HG02571 (cell line): Measurements from ENCODE around the gene PSRC1.

Source experiments
- ATAC-seq: cut with Tn5 transposase; IDR thresholded peaks from one replicate; pipeline ENCODE4 v1.9.1; 2021; ENCODE audit warnings: mild to moderate bottlenecking, moderate library complexity; ENCODE audit not compliant: unreplicated experiment

Gene PSRC1

DNA sequence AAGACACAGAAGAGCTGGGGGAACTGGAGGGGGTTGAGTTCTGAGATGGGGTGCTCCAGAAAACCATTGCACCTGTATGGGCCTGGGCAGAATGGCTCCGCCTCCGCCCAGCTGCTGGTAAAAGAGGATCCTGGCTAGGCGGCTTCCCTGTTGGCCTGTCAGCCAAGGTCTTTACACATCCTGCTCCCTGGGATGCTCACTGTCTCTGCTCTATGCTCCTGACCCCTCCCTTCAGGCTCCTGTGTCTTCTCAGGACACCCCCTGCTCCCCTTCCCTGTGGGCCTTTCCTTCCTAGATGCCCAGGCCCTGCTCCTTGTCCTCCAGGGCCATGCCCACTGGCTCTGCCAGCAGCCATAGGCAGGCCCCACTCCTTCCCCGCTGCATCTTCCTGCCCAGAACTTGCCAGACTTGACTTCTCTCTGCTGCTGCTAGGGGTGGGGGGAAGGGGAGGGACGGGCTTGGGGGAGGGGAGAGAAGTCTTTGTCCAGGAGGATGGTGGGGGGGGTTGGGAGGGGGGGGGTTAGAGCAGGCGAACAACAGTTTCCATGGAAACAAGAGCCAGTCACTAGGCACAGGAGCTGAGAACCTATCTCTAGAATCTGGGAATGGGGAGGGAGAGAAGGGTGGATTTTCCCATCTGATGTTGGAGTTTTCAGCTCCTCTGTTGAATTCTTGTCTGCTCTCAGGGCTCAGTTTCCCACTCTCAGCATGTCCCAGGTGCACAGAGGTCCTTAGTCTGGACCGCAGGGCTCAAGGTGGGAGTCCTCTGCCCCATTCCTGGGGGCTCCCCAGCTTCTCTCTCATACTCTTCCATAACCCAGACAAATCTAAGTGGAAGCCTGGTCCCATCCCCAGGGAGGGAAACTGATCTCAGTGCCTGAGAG is 23.0 kb downstream of the PSRC1 start:
- no peak for ATAC-seq

DNA sequence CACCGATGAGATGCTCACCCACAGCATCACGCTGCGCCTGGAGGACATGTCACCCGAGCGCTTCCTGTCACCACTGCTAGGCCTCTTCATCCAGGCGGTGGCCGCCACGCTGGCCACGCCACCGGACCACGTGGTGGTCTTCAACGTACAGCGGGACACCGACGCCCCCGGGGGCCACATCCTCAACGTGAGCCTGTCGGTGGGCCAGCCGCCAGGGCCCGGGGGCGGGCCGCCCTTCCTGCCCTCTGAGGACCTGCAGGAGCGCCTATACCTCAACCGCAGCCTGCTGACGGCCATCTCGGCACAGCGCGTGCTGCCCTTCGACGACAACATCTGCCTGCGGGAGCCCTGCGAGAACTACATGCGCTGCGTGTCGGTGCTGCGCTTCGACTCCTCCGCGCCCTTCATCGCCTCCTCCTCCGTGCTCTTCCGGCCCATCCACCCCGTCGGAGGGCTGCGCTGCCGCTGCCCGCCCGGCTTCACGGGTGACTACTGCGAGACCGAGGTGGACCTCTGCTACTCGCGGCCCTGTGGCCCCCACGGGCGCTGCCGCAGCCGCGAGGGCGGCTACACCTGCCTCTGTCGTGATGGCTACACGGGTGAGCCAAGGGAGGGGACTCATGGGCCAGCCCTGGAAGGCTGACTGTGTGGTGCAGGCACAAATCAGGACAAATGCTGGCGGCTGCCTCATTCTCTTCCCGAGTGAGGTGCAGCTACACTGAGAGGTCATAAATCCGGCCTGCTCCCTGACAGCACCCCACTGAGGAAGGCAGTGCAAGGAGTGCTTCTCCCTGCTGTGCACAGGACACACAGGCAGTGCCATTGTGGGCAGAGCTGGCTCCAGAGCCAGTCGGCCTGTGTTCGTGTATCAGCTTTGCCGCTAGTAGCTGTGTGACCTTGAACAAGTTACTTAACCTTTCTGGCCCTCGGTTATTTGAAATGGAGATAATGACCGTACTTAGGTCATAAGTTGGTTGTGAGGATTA is 24.2 kb downstream of the PSRC1 start:
- no peak for ATAC-seq

DNA sequence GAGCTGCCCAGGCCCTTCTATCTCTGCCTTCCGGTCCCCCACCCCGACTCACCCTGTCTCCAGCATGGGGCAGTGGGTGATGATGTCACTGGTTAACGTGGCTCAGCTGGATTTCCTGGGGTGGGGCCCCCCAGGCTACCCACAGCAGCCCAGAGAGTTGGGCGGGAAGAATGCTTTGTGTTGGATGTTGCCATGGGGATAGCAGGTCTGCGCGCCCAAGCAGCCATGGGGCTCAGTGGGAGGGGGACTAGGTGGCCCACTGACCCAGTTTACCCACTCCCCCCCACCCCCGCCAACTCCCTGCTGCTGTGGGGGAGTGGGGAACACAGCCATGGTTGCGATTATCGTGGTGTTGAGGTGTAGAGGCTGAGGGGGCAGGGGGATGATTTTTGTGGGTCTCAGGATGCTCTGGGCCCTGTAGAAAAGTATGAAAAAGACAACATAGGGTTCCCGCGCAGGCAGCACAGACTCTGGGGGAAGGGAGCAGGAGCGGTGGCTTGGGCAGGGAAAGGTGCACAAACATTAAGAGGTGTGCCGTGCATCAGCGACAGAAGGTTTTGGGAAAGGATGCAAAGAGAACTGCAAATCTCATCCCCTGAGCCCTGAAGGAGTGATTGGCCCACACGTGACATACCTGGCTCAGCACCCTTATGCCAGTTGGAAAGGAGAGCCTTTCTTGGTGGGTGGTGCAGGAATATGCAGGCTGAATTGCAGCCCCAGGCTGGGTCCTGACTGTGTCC is 25.1 kb downstream of the PSRC1 start:
- no peak for ATAC-seq

DNA sequence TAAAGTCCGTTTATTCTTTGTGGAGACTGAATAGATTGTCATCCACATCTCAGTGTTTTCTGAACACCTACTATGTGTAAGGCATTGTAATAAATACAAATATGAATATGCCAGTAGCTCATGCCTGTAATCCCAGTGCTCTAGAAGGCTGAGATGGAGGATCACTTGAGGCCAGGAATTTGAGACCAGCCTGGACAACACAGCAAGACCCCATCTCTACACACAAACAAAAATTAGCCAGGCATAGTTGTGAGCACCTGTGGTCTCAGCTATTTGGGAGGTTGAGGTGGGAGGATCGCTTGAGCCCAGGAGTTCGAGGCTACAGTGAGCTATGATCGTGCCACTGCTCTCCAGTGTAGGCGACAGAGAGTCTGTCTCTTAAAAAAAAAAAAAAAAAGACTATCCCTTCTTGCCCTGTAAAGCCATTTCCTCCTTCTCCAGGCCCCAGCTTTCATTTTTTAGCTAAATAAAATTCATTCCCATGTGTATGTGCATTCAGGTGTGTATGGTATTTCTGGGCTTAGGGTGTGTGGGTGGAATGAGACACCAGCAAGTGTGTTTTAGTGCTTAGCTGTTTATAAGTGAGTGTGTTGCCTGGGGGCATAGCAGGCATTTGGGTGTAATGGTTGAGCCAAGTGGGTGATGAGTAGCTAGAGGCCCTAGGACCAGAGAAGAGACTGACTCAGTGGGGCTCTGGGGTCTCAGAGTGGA is 25.8 kb downstream of the PSRC1 start:
- no peak for ATAC-seq

DNA sequence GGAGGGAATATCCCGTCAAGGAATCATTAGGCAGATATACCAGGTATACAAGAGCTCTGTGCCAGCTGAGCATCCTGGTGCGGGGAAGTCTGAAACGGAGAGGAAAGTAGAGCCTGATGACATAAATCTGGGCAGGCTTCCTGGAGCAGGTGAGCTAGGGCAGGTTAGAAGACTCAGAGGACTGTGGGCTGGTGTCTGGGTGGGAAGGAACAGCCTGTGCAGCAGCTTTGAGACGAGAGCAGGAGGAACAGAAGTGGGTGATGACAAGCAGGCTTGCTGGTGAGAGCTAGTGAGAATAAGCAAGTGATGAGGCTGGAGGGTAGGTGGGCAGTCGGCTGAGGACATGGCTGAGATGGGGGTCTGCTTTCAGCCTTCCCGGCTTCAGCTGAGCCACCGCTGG is 26.9 kb downstream of the PSRC1 start:
- ATAC-seq, result no peak

DNA sequence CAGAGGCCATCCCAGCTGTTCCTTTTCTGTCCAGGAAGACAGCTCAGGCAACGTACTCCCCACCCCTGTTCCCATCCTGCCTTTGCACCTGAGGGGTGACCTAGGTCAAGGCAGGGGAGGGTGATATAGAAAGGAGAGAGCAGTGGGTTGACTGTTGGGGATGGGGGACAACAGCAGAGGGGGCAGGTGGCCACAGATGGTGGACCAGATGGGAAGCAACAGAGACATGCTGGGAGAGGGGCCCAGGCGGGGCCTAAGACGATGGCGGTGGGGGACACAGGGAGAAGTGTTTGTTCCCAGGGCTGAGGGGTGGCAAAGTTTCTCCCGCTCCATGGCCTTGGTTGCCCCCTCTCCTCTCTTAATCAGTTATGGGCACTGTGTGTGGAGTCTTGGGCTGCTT is 27.3 kb downstream of the PSRC1 start:
- ATAC-seq, result no peak

DNA sequence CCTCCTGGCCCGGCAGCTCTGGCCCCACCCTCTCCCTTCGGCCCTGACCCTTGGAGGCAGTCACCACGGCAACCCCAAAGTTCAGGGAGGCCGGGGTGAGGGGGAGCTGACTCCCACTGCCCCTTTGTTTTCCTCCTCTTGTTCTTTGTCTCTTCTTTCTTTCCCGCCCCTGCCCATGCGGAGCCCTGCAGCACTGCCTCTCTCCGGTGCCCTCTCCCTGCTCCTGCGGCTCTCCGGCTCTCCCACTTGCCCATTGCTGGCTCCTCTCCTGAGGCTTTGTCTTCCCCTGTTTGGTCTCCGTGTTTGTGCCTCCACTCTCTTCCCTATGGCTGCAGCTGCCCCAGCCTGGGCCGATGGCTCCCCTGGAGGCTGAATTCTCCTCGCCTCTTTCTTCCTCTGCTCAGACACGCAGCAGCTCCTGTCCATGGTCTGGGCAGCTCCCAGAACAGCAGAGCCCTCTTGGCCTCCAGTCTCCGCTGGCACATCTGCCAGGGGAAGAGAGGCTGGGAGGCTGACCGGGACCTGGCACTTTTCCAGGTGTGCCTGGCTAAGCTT is 27.8 kb downstream of the PSRC1 start:
- ATAC-seq, result no peak

DNA sequence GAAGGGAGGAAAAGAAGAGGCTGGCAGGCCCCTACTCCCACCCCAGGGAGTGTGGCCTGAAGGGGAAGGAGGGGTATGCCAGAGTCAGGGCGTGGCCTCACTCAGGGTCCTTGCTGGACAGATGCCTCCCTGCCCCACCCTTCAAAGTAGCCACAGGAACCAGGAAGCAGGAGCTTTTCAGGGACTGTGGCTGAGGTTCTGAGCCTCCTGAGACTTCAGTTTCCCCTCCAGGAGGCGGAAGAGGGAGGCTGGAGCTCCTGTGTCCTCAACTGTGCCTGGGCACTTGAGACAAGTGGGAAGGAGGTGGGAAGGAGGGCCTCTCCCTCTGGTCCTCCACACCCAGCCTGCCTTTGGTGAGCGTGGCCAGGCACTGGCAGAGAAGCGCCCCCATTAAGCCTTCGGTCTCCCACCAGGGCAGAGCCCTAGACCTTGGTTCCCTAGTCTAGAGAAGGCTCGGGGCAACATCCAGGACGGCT is 28.3 kb downstream of the PSRC1 start:
- ATAC-seq, result no peak

DNA sequence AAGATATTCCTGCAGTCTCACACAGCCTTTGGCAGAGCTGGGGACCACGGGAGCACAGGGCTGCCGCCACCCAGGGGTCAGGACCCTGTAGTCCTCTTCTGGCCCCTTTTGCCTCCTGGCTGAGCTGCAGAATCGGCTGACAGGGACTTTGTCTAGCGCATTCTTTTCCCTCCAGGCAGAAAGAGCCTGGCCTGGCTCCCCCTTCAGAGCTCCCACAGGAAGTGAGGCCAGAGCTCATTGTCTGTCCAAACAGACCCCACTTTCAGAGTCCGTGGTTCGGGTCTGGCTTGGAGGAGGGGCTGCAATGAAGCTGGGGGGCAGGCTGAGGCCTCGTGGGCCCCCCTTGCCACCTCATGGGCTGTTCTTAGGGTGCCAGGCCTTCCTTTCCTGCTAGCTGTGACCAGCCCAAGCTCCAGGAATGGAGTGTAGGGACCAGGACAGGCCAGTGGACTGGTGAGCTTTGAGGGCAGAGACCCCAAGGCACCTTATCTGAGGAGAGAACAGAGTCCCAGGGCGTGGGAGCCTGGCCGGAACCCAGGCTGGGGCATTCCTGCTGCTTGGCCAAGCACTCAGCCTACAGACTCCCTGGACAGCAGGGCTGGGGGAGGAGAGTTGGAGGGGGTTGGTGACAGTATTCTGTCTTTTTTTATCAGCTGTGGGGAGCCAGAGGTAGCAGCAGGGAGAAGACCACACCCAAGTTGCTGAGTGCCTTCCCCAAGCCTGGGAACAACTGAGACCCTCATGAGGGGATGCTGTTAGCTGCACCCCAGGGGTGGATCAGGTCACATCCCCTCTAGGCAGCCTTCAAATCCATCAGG is 28.9 kb downstream of the PSRC1 start:
- no peak for ATAC-seq

DNA sequence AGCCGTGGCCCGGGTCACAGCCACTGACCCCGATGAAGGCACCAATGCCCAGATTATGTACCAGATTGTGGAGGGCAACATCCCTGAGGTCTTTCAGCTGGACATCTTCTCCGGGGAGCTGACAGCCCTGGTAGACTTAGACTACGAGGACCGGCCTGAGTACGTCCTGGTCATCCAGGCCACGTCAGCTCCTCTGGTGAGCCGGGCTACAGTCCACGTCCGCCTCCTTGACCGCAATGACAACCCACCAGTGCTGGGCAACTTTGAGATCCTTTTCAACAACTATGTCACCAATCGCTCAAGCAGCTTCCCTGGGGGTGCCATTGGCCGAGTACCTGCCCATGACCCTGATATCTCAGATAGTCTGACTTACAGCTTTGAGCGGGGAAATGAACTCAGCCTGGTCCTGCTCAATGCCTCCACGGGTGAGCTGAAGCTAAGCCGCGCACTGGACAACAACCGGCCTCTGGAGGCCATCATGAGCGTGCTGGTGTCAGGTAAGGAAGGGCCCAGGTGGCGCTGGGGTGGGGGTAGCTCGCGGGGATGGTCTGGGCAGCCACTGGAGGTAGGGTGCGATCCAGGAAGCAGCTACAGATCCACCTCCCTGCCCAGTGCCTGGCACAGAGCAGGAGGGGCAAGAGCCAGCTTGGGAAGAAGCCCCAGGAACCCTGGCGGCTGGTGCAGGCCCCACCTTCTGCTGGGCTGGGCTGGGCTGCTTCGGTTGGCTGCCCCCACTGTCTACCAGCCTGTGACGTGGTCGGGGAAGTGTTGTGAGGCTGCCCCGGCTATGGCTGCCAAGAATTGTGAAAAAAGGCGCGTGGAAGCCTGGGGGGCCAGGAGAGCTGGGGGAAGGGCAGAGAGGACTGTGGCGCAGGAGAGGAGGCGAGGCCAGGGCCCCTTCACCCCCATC is 29.8 kb downstream of the PSRC1 start:
- no peak for ATAC-seq

DNA sequence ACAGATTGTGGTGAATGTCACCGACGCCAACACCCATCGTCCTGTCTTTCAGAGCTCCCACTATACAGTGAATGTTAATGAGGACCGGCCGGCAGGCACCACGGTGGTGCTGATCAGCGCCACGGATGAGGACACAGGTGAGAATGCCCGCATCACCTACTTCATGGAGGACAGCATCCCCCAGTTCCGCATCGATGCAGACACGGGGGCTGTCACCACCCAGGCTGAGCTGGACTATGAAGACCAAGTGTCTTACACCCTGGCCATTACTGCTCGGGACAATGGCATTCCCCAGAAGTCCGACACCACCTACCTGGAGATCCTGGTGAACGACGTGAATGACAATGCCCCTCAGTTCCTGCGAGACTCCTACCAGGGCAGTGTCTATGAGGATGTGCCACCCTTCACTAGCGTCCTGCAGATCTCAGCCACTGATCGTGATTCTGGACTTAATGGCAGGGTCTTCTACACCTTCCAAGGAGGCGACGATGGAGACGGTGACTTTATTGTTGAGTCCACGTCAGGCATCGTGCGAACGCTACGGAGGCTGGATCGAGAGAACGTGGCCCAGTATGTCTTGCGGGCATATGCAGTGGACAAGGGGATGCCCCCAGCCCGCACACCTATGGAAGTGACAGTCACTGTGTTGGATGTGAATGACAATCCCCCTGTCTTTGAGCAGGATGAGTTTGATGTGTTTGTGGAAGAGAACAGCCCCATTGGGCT is 30.6 kb downstream of the PSRC1 start:
- ATAC-seq, result no peak

DNA sequence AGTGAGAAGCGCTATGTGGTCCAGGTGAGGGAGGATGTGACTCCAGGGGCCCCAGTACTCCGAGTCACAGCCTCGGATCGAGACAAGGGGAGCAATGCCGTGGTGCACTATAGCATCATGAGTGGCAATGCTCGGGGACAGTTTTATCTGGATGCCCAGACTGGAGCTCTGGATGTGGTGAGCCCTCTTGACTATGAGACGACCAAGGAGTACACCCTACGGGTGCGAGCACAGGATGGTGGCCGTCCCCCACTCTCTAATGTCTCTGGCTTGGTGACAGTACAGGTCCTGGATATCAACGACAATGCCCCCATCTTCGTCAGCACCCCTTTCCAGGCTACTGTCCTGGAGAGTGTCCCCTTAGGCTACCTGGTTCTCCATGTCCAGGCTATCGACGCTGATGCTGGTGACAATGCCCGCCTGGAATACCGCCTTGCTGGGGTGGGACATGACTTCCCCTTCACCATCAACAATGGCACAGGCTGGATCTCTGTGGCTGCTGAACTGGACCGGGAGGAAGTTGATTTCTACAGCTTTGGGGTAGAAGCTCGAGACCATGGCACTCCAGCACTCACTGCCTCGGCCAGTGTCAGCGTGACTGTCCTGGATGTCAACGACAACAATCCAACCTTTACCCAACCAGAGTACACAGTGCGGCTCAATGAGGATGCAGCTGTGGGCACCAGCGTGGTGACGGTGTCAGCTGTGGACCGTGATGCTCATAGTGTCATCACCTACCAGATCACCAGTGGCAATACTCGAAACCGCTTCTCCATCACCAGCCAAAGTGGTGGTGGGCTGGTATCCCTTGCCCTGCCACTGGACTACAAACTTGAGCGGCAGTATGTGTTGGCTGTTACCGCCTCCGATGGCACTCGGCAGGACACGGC is 31.4 kb downstream of the PSRC1 start:
- no peak for ATAC-seq

DNA sequence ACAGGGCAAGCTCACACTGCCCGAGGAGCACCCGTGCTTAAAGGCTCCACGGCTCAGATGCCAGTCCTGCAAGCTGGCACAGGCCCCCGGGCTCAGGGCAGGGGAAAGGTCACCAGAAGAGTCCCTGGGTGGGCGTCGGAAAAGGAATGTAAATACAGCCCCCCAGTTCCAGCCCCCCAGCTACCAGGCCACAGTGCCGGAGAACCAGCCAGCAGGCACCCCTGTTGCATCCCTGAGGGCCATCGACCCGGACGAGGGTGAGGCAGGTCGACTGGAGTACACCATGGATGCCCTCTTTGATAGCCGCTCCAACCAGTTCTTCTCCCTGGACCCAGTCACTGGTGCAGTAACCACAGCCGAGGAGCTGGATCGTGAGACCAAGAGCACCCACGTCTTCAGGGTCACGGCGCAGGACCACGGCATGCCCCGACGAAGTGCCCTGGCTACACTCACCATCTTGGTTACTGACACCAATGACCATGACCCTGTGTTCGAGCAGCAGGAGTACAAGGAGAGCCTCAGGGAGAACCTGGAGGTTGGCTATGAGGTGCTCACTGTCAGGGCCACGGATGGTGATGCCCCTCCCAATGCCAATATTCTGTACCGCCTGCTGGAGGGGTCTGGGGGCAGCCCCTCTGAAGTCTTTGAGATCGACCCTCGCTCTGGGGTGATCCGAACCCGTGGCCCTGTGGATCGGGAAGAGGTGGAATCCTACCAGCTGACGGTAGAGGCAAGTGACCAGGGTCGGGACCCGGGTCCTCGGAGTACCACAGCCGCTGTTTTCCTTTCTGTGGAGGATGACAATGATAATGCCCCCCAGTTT is 32.3 kb downstream of the PSRC1 start:
- ATAC-seq, result no peak

DNA sequence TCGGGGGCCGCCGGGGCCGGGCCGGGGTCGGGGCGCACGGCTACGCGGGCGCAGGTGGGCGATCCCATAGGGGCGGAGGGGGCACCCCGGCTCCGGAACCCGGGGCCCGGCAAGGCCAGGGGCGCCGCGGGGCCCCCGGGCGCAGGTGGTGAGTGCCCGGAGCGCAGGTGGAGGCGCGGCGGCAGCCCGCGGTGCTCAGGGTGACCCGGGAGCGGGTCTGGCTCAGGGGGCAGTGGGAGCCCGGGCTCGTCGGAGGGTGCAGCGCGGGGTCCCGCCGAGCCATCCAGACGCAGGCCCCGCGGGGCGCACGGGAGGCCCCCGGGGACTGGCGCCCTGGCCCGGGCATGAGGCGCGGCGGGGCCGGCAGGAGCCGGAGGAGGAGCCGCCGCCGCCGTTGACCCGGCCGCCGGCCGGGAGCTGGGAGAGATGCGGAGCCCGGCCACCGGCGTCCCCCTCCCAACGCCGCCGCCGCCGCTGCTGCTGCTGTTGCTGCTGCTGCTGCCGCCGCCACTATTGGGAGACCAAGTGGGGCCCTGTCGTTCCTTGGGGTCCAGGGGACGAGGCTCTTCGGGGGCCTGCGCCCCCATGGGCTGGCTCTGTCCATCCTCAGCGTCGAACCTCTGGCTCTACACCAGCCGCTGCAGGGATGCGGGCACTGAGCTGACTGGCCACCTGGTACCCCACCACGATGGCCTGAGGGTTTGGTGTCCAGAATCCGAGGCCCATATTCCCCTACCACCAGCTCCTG is 33.1 kb downstream of the PSRC1 start:
- ATAC-seq, result peak; percentile 31
